ENCODE measurements around the gene IL4R.
"Not testable (repeated sequence)": the region's sequence is repeated elsewhere in the genome, so short reads cannot be mapped to it uniquely, and the experiment has no call there.

IL4R gene

GRCh38 chr16:27404163-27404823 lies 90.5 kb downstream of the IL4R start:
- no peak for DNase-seq (ENCODE audit: low spot score)

- no peak for DNase-seq (ENCODE audit: low spot score)
These were observed 92.0 kb downstream of the IL4R start for GRCh38 chr16:27405546-27406451.

- DNase-seq (ENCODE audit: low spot score), result no peak
These were observed 92.8 kb downstream of the IL4R start for GRCh38 chr16:27406511-27407128.

GRCh38 chr16:27407133-27407532 lies 93.4 kb downstream of the IL4R start:
- DNase-seq (ENCODE audit: low spot score), result no peak

GRCh38 chr16:27408012-27408601 lies 94.3 kb downstream of the IL4R start:
- no peak for DNase-seq (ENCODE audit: low spot score)

- DNase-seq (ENCODE audit: low spot score), result no peak
These were observed 94.8 kb downstream of the IL4R start for GRCh38 chr16:27408602-27409031.

GRCh38 chr16:27409958-27410357 lies 96.2 kb downstream of the IL4R start:
- DNase-seq (ENCODE audit: low spot score), result not testable (repeated sequence)

- DNase-seq (ENCODE audit: low spot score), result no peak
These were observed 97.0 kb downstream of the IL4R start for GRCh38 chr16:27410761-27411160.

GRCh38 chr16:27413956-27414355 lies 100.2 kb downstream of the IL4R start:
- DNase-seq (ENCODE audit: low spot score), result no peak

Measured in hematopoietic multipotent progenitor cell treated with erythropoietin and hydrocortisone succinate and interleukin-3 and kit ligand, for 17 days (in vitro differentiated cells).